Measurements from ENCODE around the gene PLXNA4.

GRCh38 chr7:132465516-132465915, 110.8 kb downstream of the PLXNA4 start:
- no peak for TF ChIP-seq MYC (IDR thresholded peaks at IDR 0.05; ENCODE audit: low read depth, low read length)
- TF ChIP-seq CTCF (IDR thresholded peaks at IDR 0.05; ENCODE audit: low read depth, low read length): no peak
- TF ChIP-seq POLR2A (IDR thresholded peaks at IDR 0.05; ENCODE audit: extremely low read depth, insufficient read length): no peak
- no peak for TF ChIP-seq MAX (IDR thresholded peaks at IDR 0.05; ENCODE audit: low read depth, low read length)
